GM19043 (cell line): ENCODE data around the gene SLC25A33.

Experiments
- ATAC-seq: cut with Tn5 transposase; IDR thresholded peaks from one replicate; pipeline ENCODE4 v1.9.1; 2021; ENCODE audit warnings: low read depth; ENCODE audit not compliant: unreplicated experiment

Gene SLC25A33

GRCh38 chr1:9586147-9586766 is 47.0 kb downstream of the SLC25A33 start:
- no peak for ATAC-seq

- ATAC-seq = peak; percentile 63
Observed at GRCh38 chr1:9588551-9589143, 49.4 kb downstream of the SLC25A33 start, which contains the start of gene TMEM201. TMEM201 (plus strand) TSS chr1:9588911; CDS start chr1:9588931, 20 bp downstream.

- peak; percentile 4 for ATAC-seq
Observed at GRCh38 chr1:9589144-9589718, 50.0 kb downstream of the SLC25A33 start.

- ATAC-seq = no peak
Observed at GRCh38 chr1:9589719-9590157, 50.5 kb downstream of the SLC25A33 start.

GRCh38 chr1:9590201-9590600 is 50.9 kb downstream of the SLC25A33 start:
- ATAC-seq = no peak

GRCh38 chr1:9590945-9591668 is 51.8 kb downstream of the SLC25A33 start:
- ATAC-seq = no peak

- ATAC-seq = no peak
Observed at GRCh38 chr1:9591669-9592509, 52.6 kb downstream of the SLC25A33 start.

GRCh38 chr1:9592510-9593075 is 53.3 kb downstream of the SLC25A33 start:
- ATAC-seq = no peak

GRCh38 chr1:9593147-9593491 is 53.9 kb downstream of the SLC25A33 start:
- no peak for ATAC-seq

GRCh38 chr1:9593492-9594465 is 54.5 kb downstream of the SLC25A33 start:
- ATAC-seq = no peak

- no peak for ATAC-seq
Observed at GRCh38 chr1:9594471-9595155, 55.3 kb downstream of the SLC25A33 start.

GRCh38 chr1:9595156-9595967 is 56.1 kb downstream of the SLC25A33 start:
- ATAC-seq = no peak

GRCh38 chr1:9595968-9596340 is 56.7 kb downstream of the SLC25A33 start:
- ATAC-seq = no peak

- ATAC-seq = no peak
Observed at GRCh38 chr1:9596415-9597123, 57.3 kb downstream of the SLC25A33 start.

GRCh38 chr1:9597361-9598315 is 58.4 kb downstream of the SLC25A33 start:
- ATAC-seq = no peak

- ATAC-seq = no peak
Observed at GRCh38 chr1:9598316-9598700, 59.0 kb downstream of the SLC25A33 start.
